ENCODE data around the gene HDDC2. TPM values are rescaled to one million over a fixed set of nuclear protein-coding genes. Genes with fewer than 3 reads are reported as not detected.

Gene HDDC2
- total and polyA plus RNA-seq, 2 experiments from 2014 or later, result 70.6 to 110 TPM

GRCh38 chr6:125236536-125237327 is 65.0 kb downstream of the HDDC2 start:
- no peaks in the 10 kb centered on the region for H3K27me3 ChIP-seq
- peaks cover 24% of the 10 kb centered on the region for H3K4me1 ChIP-seq (ENCODE audit: insufficient read depth)
- no peaks in the 10 kb centered on the region for H3K9me2 ChIP-seq (replicated peaks; ENCODE audit: insufficient read depth)
- 88% methylated on average over 5 of the region's 5 CpGs for WGBS (ENCODE audit: low lambda C conversion rate, missing lambda C conversion rate)
- peaks cover 5% of the 10 kb centered on the region for H3K79me2 ChIP-seq
- H4K20me1 ChIP-seq (ENCODE audit: insufficient read depth, poor library complexity, severe bottlenecking), result no peaks in the 10 kb centered on the region
- H2AFZ ChIP-seq, result no peak overlapping the region
- DNase-seq (ENCODE audit: low spot score), result no peak
- H3K4me3 ChIP-seq, result no peak overlapping the region
- H3K36me3 ChIP-seq (replicated peaks; ENCODE audit: insufficient read depth, low read depth), result no peaks in the 10 kb centered on the region
- H3K4me2 ChIP-seq, result no peak overlapping the region
- H3K27ac ChIP-seq, result no peak overlapping the region
- TF ChIP-seq EZH2 (IDR thresholded peaks at IDR 0.05; ENCODE audit: borderline replicate concordance) (no peak), CTCF (IDR thresholded peaks at IDR 0.05; ENCODE audit: poor library complexity) (no peak), EZH2phosphoT487 (IDR thresholded peaks at IDR 0.05; ENCODE audit: low read depth, severe bottlenecking, unreplicated experiment) (no peak)
- H3K9me3 ChIP-seq (ENCODE audit: low read depth), result no peaks in the 10 kb centered on the region

GRCh38 chr6:125233202-125233601 is 68.6 kb downstream of the HDDC2 start:
- no peak for TF ChIP-seq EZH2 (IDR thresholded peaks at IDR 0.05; ENCODE audit: borderline replicate concordance)
- no peak for TF ChIP-seq EZH2phosphoT487 (IDR thresholded peaks at IDR 0.05; ENCODE audit: low read depth, severe bottlenecking, unreplicated experiment)
- no peak for TF ChIP-seq CTCF (IDR thresholded peaks at IDR 0.05; ENCODE audit: poor library complexity)
- H3K27me3 ChIP-seq, result no peaks in the 10 kb centered on the region
- no peak for DNase-seq (ENCODE audit: low spot score)
- 14% methylated on average over 3 of the region's 3 CpGs for WGBS (ENCODE audit: low lambda C conversion rate, missing lambda C conversion rate)
- H3K4me1 ChIP-seq (ENCODE audit: insufficient read depth), result peaks cover 24% of the 10 kb centered on the region
- H3K9me3 ChIP-seq (ENCODE audit: low read depth), result no peaks in the 10 kb centered on the region
- H3K36me3 ChIP-seq (replicated peaks; ENCODE audit: insufficient read depth, low read depth), result no peaks in the 10 kb centered on the region
- no peak overlapping the region for H3K4me3 ChIP-seq
- no peaks in the 10 kb centered on the region for H4K20me1 ChIP-seq (ENCODE audit: insufficient read depth, poor library complexity, severe bottlenecking)
- peak overlapping the region; percentile 49 for H3K27ac ChIP-seq
- no peaks in the 10 kb centered on the region for H3K9me2 ChIP-seq (replicated peaks; ENCODE audit: insufficient read depth)
- no peak overlapping the region for H2AFZ ChIP-seq
- H3K4me2 ChIP-seq, result peak overlapping the region; percentile 11
- no peaks in the 10 kb centered on the region for H3K79me2 ChIP-seq

- Histone ChIP-seq H3K36me3 (replicated peaks; ENCODE audit: insufficient read depth, low read depth) (no peaks in the 10 kb centered on the region), H3K79me2 (no peaks in the 10 kb centered on the region), H3K9me3 (ENCODE audit: low read depth) (no peaks in the 10 kb centered on the region), H3K4me3 (no peak overlapping the region), H4K20me1 (ENCODE audit: insufficient read depth, poor library complexity, severe bottlenecking) (no peaks in the 10 kb centered on the region), H2AFZ (no peak overlapping the region), H3K4me2 (peak overlapping the region; percentile 11), H3K9me2 (replicated peaks; ENCODE audit: insufficient read depth) (no peaks in the 10 kb centered on the region), H3K27me3 (no peaks in the 10 kb centered on the region), H3K4me1 (ENCODE audit: insufficient read depth) (peaks cover 24% of the 10 kb centered on the region), H3K27ac (peak overlapping the region; percentile 49)
- no peak for TF ChIP-seq EZH2phosphoT487 (IDR thresholded peaks at IDR 0.05; ENCODE audit: low read depth, severe bottlenecking, unreplicated experiment)
- TF ChIP-seq CTCF (IDR thresholded peaks at IDR 0.05; ENCODE audit: poor library complexity), result no peak
- TF ChIP-seq EZH2 (IDR thresholded peaks at IDR 0.05; ENCODE audit: borderline replicate concordance), result no peak
- WGBS (ENCODE audit: low lambda C conversion rate, missing lambda C conversion rate), result 55% methylated on average over 1 of the region's 1 CpG
- no peak for DNase-seq (ENCODE audit: low spot score)
Measured at GRCh38 chr6:125232466-125232865, 69.3 kb downstream of the HDDC2 start.
